ENCODE results near the gene UFSP1. TPM values are rescaled to one million over a fixed set of nuclear protein-coding genes. Genes with fewer than 3 reads are reported as not detected.

UFSP1 gene
- total and polyA plus RNA-seq, 2 of the 13 experiments (the other 11 are each of a cell fraction or from before 2014, with no cell fraction given): 0.65 to 3.3 TPM

DNA sequence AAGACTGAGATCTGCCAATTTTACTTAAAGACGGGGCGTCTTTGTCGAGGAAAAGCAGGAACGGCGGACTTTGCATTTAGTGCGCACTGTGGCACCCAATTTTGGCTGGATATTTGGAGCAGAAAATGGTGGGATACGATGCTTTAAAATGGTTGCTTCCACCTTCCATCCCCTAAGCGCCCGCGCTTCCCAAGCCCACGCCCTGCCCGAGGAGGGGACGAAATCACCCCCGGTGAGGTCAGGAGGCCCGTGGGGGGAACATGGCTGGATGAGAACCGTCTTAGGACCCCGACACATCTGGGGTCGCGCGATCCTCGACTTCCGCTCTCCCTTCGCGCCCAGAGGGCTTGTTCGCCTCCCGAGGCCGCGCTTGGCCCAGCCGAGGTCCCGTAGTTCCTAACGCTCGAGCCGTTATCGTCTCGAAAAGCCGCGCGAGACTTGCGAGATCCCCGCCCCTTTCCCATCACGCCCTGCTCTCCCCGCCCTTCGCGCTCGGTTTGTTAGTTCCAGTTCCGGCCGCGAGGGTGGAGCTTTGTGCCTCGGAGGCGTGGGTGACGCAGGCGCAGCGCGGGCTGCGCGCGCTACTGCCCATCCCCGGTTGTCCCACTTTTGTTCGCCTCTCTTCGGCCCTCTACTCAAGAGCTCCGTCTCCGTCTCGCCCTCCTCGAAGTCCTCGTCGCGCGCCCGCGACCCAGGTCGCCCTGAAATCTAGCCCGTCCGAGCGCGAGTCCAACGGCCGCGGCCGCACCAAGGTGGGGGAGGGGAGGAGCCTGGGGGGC lies 14.7 kb downstream of the UFSP1 start, which contains the start of gene SRRT (continued):
- TF ChIP-seq ZSCAN22 (CRISPR knock-in tag; IDR thresholded peaks at IDR 0.05): 0 out of 2 replicates have a peak, but pooled peaks have one; percentile 15
- TF ChIP-seq CBX1 (IDR thresholded peaks at IDR 0.05; ENCODE audit: low read depth): peak; percentile 38
- TF ChIP-seq, protein P1, sequence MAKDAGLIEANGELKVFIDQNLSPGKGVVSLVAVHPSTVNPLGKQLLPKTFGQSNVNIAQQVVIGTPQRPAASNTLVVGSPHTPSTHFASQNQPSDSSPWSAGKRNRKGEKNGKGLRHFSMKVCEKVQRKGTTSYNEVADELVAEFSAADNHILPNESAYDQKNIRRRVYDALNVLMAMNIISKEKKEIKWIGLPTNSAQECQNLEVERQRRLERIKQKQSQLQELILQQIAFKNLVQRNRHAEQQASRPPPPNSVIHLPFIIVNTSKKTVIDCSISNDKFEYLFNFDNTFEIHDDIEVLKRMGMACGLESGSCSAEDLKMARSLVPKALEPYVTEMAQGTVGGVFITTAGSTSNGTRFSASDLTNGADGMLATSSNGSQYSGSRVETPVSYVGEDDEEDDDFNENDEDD (CRISPR knock-in tag; IDR thresholded peaks at IDR 0.05; ENCODE audit: borderline replicate concordance): peak; percentile 94
- peak; percentile 96 for TF ChIP-seq ZNF343 (CRISPR knock-in tag; IDR thresholded peaks at IDR 0.05)
- TF ChIP-seq ZNF333 (CRISPR knock-in tag; IDR thresholded peaks at IDR 0.05; ENCODE audit: borderline replicate concordance): 0 out of 2 replicates have a peak, but pooled peaks have one; percentile 77
- peak; percentile 24; the same call in 1 of the 2 replicates for TF ChIP-seq ATF7-NPFF (CRISPR knock-in tag; IDR thresholded peaks at IDR 0.05; ENCODE audit: low read depth)
- TF ChIP-seq, protein P2, sequence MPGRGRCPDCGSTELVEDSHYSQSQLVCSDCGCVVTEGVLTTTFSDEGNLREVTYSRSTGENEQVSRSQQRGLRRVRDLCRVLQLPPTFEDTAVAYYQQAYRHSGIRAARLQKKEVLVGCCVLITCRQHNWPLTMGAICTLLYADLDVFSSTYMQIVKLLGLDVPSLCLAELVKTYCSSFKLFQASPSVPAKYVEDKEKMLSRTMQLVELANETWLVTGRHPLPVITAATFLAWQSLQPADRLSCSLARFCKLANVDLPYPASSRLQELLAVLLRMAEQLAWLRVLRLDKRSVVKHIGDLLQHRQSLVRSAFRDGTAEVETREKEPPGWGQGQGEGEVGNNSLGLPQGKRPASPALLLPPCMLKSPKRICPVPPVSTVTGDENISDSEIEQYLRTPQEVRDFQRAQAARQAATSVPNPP (CRISPR knock-in tag; IDR thresholded peaks at IDR 0.05): peak; percentile 93; the same call in 1 of the 2 replicates
- TF ChIP-seq, protein P3, sequence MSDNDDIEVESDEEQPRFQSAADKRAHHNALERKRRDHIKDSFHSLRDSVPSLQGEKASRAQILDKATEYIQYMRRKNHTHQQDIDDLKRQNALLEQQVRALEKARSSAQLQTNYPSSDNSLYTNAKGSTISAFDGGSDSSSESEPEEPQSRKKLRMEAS (IDR thresholded peaks at IDR 0.05): peak; percentile 91
- TF ChIP-seq, protein P4, sequence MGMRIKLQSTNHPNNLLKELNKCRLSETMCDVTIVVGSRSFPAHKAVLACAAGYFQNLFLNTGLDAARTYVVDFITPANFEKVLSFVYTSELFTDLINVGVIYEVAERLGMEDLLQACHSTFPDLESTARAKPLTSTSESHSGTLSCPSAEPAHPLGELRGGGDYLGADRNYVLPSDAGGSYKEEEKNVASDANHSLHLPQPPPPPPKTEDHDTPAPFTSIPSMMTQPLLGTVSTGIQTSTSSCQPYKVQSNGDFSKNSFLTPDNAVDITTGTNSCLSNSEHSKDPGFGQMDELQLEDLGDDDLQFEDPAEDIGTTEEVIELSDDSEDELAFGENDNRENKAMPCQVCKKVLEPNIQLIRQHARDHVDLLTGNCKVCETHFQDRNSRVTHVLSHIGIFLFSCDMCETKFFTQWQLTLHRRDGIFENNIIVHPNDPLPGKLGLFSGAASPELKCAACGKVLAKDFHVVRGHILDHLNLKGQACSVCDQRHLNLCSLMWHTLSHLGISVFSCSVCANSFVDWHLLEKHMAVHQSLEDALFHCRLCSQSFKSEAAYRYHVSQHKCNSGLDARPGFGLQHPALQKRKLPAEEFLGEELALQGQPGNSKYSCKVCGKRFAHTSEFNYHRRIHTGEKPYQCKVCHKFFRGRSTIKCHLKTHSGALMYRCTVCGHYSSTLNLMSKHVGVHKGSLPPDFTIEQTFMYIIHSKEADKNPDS (CRISPR knock-in tag; IDR thresholded peaks at IDR 0.05): no peak
- TF ChIP-seq ZNF761 (CRISPR knock-in tag; conservative IDR thresholded peaks at IDR 0.05): peak; percentile 87; the same call in 1 of the 2 replicates
- peak; percentile 88 for TF ChIP-seq HNRNPLL (IDR thresholded peaks at IDR 0.05; ENCODE audit: low read depth, low read length, poor library complexity, severe bottlenecking)
- no peak for TF ChIP-seq ATAD3A (CRISPR knock-in tag; IDR thresholded peaks at IDR 0.05)
- TF ChIP-seq GATAD2A (CRISPR knock-in tag; IDR thresholded peaks at IDR 0.05): peak; percentile 60
- TF ChIP-seq ZFP41 (CRISPR knock-in tag; IDR thresholded peaks at IDR 0.05; ENCODE audit: borderline replicate concordance): peak; percentile 15; the same call in 1 of the 2 replicates
- no peak for TF ChIP-seq ZNF496 (CRISPR knock-in tag; IDR thresholded peaks at IDR 0.05; ENCODE audit: insufficient replicate concordance)
- no peak for TF ChIP-seq ZFAT (CRISPR knock-in tag; conservative IDR thresholded peaks at IDR 0.05)
- TF ChIP-seq TEAD2 (CRISPR knock-in tag; IDR thresholded peaks at IDR 0.05): no peak
- no peak for TF ChIP-seq KDM1A (CRISPR knock-in tag; IDR thresholded peaks at IDR 0.05)
- TF ChIP-seq, protein P5, sequence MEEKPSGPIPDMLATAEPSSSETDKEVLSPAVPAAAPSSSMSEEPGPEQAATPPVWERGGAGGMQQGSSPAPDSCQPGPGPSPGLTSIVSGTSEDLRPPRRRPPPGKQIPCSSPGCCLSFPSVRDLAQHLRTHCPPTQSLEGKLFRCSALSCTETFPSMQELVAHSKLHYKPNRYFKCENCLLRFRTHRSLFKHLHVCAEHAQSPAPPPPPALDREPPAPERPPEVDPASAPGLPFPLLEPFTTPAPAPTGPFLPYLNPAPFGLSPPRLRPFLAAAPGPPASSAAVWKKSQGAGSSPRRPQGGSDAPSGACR (CRISPR knock-in tag; IDR thresholded peaks at IDR 0.05): peak; percentile 55; the same call in 1 of the 2 replicates
- 0 out of 2 replicates have a peak, but pooled peaks have one; percentile 14 for TF ChIP-seq ISX (CRISPR knock-in tag; conservative IDR thresholded peaks at IDR 0.05)
- peak; percentile 52; the same call in 1 of the 2 replicates for TF ChIP-seq ESRRA (CRISPR knock-in tag; IDR thresholded peaks at IDR 0.05; ENCODE audit: low read depth)
- TF ChIP-seq MEIS1 (CRISPR knock-in tag; IDR thresholded peaks at IDR 0.05; ENCODE audit: borderline replicate concordance): peak; percentile 84
- no peak for TF ChIP-seq ZSCAN9 (CRISPR knock-in tag; IDR thresholded peaks at IDR 0.05; ENCODE audit: borderline replicate concordance)
- peak; percentile 97 for TF ChIP-seq REPIN1 (CRISPR knock-in tag; IDR thresholded peaks at IDR 0.05; ENCODE audit: borderline replicate concordance, low read depth)

All from HepG2 (cell line).